Neural cell (in vitro differentiated cells): ENCODE measurements around the gene STUM.

Experiments used
- CTCF ChIP-seq: fragments of 450-650 bp; IDR thresholded peaks from 2 replicates; pipeline ENCODE4 v1.5.1; 2014; ENCODE audit warnings: antibody characterized with exemption, mild to moderate bottlenecking, moderate library complexity; ENCODE audit not compliant: poor library complexity, severe bottlenecking
- EP300 ChIP-seq: fragments of 450-650 bp; conservative IDR thresholded peaks from 2 replicates; pipeline ENCODE4 v1.6.1; 2014; ENCODE audit warnings: antibody characterized with exemption, mild to moderate bottlenecking, moderate library complexity; ENCODE audit not compliant: poor library complexity, severe bottlenecking
- EZH2 ChIP-seq: fragments of 200-600, 300-800 bp; shearing (Covaris generic), sonication (generic); IDR thresholded peaks from 2 replicates; pipeline ENCODE4 v1.6.1; 2014; ENCODE audit warnings: antibody characterized with exemption, low read length, borderline replicate concordance, mild to moderate bottlenecking; ENCODE audit not compliant: insufficient read depth, poor library complexity, severe bottlenecking
- MXI1 ChIP-seq: fragments of 450-650 bp; conservative IDR thresholded peaks from 2 replicates; pipeline ENCODE4 v1.6.1; 2014; ENCODE audit warnings: antibody characterized with exemption, mild to moderate bottlenecking; ENCODE audit not compliant: poor library complexity, severe bottlenecking
- POLR2AphosphoS5 ChIP-seq: IDR thresholded peaks from 2 replicates; pipeline ENCODE4 v1.6.1; 2012
- RAD21 ChIP-seq: fragments of 450-650 bp; conservative IDR thresholded peaks from 2 replicates; pipeline ENCODE4 v1.6.1; 2014; ENCODE audit warnings: antibody characterized with exemption, mild to moderate bottlenecking, moderate library complexity
- REST ChIP-seq: IDR thresholded peaks from 2 replicates; pipeline ENCODE4 v1.6.1; 2012; ENCODE audit warnings: borderline replicate concordance
- SMC3 ChIP-seq: fragments of 450-650 bp; conservative IDR thresholded peaks from 2 replicates; pipeline ENCODE4 v1.6.1; 2014; ENCODE audit warnings: antibody characterized with exemption, mild to moderate bottlenecking, moderate library complexity; ENCODE audit not compliant: poor library complexity
- TAF1 ChIP-seq: IDR thresholded peaks from 2 replicates; pipeline ENCODE4 v1.6.1; 2012; ENCODE audit warnings: low read depth

GRCh38 chr1:226590614-226591013 lies 42.0 kb downstream of the STUM start:
- TF ChIP-seq CTCF, result no peak
- TF ChIP-seq POLR2AphosphoS5, result no peak
- no peak for TF ChIP-seq EZH2
- no peak for TF ChIP-seq TAF1
- no peak for TF ChIP-seq EP300
- TF ChIP-seq REST, result no peak
- no peak for TF ChIP-seq SMC3
- TF ChIP-seq RAD21, result no peak
- TF ChIP-seq MXI1, result no peak
